ENCODE results near the gene RASGEF1C.

Gene RASGEF1C

GRCh38 chr5:180140571-180140970 lies 68.4 kb downstream of the RASGEF1C start:
- no peak for TF ChIP-seq SIN3A (IDR thresholded peaks at IDR 0.05; ENCODE audit: borderline replicate concordance, insufficient read depth, low read length)
- TF ChIP-seq TAF1 (IDR thresholded peaks at IDR 0.05; ENCODE audit: borderline replicate concordance, insufficient read depth, low read length), result no peak
- no peak for TF ChIP-seq POLR2AphosphoS5 (IDR thresholded peaks at IDR 0.05; ENCODE audit: low read depth, low read length)
- no peak for TF ChIP-seq FOXP2 (optimal IDR thresholded peaks at IDR 0.05; ENCODE audit: borderline replicate concordance, extremely low read depth, extremely low read length, insufficient read depth)
- no peak for TF ChIP-seq REST (IDR thresholded peaks at IDR 0.05; ENCODE audit: insufficient read depth in 1 of 2, low read depth in 2 of 2, low read length in 2 of 2)

GRCh38 chr5:180140079-180140554 lies 68.9 kb downstream of the RASGEF1C start:
- TF ChIP-seq POLR2AphosphoS5 (IDR thresholded peaks at IDR 0.05; ENCODE audit: low read depth, low read length) (no peak), REST (IDR thresholded peaks at IDR 0.05; ENCODE audit: insufficient read depth in 1 of 2, low read depth in 2 of 2, low read length in 2 of 2) (no peak), SIN3A (IDR thresholded peaks at IDR 0.05; ENCODE audit: borderline replicate concordance, insufficient read depth, low read length) (no peak), TAF1 (IDR thresholded peaks at IDR 0.05; ENCODE audit: borderline replicate concordance, insufficient read depth, low read length) (no peak), FOXP2 (optimal IDR thresholded peaks at IDR 0.05; ENCODE audit: borderline replicate concordance, extremely low read depth, extremely low read length, insufficient read depth) (no peak)

- no peak for TF ChIP-seq REST (IDR thresholded peaks at IDR 0.05; ENCODE audit: insufficient read depth in 1 of 2, low read depth in 2 of 2, low read length in 2 of 2)
- no peak for TF ChIP-seq POLR2AphosphoS5 (IDR thresholded peaks at IDR 0.05; ENCODE audit: low read depth, low read length)
- no peak for TF ChIP-seq FOXP2 (optimal IDR thresholded peaks at IDR 0.05; ENCODE audit: borderline replicate concordance, extremely low read depth, extremely low read length, insufficient read depth)
- no peak for TF ChIP-seq TAF1 (IDR thresholded peaks at IDR 0.05; ENCODE audit: borderline replicate concordance, insufficient read depth, low read length)
- no peak for TF ChIP-seq SIN3A (IDR thresholded peaks at IDR 0.05; ENCODE audit: borderline replicate concordance, insufficient read depth, low read length)
These were observed 69.3 kb downstream of the RASGEF1C start for GRCh38 chr5:180139731-180140055.

DNA sequence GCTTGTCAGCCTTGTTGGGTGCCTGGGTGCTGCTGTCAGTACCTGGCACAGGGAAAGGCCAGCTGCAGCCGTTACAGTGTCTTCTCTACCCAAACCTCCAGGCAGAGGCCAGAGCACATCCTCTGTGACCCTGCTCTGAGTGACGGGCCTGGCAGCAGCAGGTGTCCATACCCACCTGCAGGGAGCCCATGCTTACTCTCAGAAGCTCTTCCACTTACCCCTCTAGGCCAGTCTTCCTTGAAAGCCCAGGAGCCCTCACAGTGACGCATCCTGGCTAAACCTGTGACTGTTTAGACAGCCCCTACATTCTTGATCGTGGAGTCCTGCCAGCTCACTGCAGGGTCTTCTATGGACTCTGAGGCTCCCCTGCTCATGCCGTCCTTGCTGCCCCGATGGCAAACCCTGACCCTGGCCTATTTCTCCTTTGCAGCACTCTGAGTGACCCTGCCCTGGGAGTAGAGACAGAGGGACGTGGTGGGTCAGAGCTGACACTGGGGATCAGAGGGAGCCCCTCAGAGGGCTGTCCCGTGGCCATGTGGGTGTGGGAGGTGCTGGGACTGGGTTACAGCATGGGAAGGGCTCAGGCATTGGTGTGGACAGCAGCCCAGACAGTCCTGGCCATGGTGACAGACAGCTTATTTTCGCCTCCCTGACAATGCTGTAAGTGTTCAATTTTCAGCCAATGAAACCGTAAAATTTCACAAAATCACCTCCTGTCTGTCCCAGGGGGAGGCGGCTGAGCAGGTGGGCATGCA lies 69.9 kb downstream of the RASGEF1C start:
- TF ChIP-seq TAF1 (IDR thresholded peaks at IDR 0.05; ENCODE audit: borderline replicate concordance, insufficient read depth, low read length) (no peak), SIN3A (IDR thresholded peaks at IDR 0.05; ENCODE audit: borderline replicate concordance, insufficient read depth, low read length) (no peak), POLR2AphosphoS5 (IDR thresholded peaks at IDR 0.05; ENCODE audit: low read depth, low read length) (no peak)

DNA sequence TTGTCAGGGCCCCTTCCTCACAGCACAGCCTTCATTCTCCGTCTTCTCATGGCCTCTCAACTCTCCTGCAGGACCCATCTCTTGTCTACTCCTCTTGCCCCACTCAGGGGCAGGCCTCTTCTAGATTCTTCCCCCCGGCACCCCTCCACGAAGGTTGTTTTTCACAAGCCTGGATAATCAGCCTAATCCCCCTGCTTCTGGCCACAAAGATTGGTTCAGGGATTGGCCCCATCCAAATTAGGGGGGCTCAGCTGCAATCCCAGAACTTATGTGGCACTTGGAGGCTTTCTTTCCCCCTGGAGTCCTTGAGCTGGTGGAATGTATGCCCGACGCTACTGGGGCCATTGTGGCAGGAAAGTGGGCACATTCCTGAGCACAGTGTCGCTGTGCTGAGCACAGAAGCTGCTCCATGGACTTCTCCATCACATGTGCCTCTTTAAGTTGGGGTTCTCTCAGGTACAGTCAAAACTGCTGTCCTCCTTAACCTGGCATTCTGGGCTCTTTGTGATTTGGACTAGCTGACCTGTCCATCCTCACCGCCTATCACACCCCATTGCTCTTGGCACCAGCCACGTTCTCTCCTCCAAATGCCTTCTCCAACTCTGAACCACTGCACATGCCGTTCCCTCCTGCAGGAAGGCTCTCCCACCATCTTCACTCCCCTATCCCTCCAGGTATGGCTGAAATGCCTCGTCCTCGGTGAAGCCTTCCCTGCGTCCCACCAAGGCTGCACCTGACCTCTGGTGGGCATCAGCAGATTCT lies 70.6 kb downstream of the RASGEF1C start:
- TF ChIP-seq REST (IDR thresholded peaks at IDR 0.05; ENCODE audit: insufficient read depth in 1 of 2, low read depth in 2 of 2, low read length in 2 of 2), result no peak
- no peak for TF ChIP-seq FOXP2 (optimal IDR thresholded peaks at IDR 0.05; ENCODE audit: borderline replicate concordance, extremely low read depth, extremely low read length, insufficient read depth)
- no peak for TF ChIP-seq SIN3A (IDR thresholded peaks at IDR 0.05; ENCODE audit: borderline replicate concordance, insufficient read depth, low read length)
- no peak for TF ChIP-seq TAF1 (IDR thresholded peaks at IDR 0.05; ENCODE audit: borderline replicate concordance, insufficient read depth, low read length)
- TF ChIP-seq POLR2AphosphoS5 (IDR thresholded peaks at IDR 0.05; ENCODE audit: low read depth, low read length), result no peak

All from PFSK-1 (cell line).